GM10266 (cell line): ENCODE measurements around the gene AUTS2.
"Not testable (repeated sequence)": the region's sequence is repeated elsewhere in the genome, so short reads cannot be mapped to it uniquely, and the experiment has no call there.

Experiments used
- DNase-seq: peaks from one replicate; pipeline ENCODE4 v3.0.0; 2012; ENCODE audit errors: extremely low spot score
- CTCF ChIP-seq: IDR thresholded peaks from 2 replicates; pipeline ENCODE4 v1.5.1; 2012; ENCODE audit warnings: mild to moderate bottlenecking, low read depth; ENCODE audit not compliant: control insufficient read depth, insufficient read depth; ENCODE audit errors: missing control alignments

AUTS2 gene

GRCh38 chr7:69781412-69781846 lies 183.2 kb downstream of the AUTS2 start:
- no peak for TF ChIP-seq CTCF
- DNase-seq, result no peak

- no peak for TF ChIP-seq CTCF
- DNase-seq, result no peak
Measured at GRCh38 chr7:69782917-69783684, 184.8 kb downstream of the AUTS2 start.

- DNase-seq, result not testable (repeated sequence)
Measured at GRCh38 chr7:69786130-69786529, 187.9 kb downstream of the AUTS2 start.

GRCh38 chr7:69786730-69787395 lies 188.6 kb downstream of the AUTS2 start:
- no peak for TF ChIP-seq CTCF
- DNase-seq, result no peak

GRCh38 chr7:69787736-69788431 lies 189.6 kb downstream of the AUTS2 start:
- TF ChIP-seq CTCF, result no peak
- no peak for DNase-seq

GRCh38 chr7:69789563-69789962 lies 191.3 kb downstream of the AUTS2 start:
- TF ChIP-seq CTCF, result no peak
- no peak for DNase-seq

- TF ChIP-seq CTCF, result no peak
- no peak for DNase-seq
Measured at GRCh38 chr7:69790977-69791724, 192.9 kb downstream of the AUTS2 start.
